Stimulated activated CD8-positive, alpha-beta memory T cell treated with anti-CD3 and anti-CD28 coated beads, Interleukin-4, amount 100 ng/mL, for 48 hours (primary cell): Measurements from ENCODE around the gene KCND1.

Experiments used
- DNase-seq: peaks from one replicate; pipeline ENCODE4 v3.0.0-alpha.2; 2020

Gene KCND1

GRCh38 chrX:48974033-48974432 is 2.4 kb upstream of the KCND1 start:
- DNase-seq, result no peak

- peak; percentile 41 for DNase-seq
Observed at GRCh38 chrX:48972220-48973164, 848 bp upstream of the KCND1 start.

- no peak for DNase-seq
Observed at GRCh38 chrX:48969471-48969870, 2.2 kb downstream of the KCND1 start.

GRCh38 chrX:48968377-48968776 is 3.3 kb downstream of the KCND1 start:
- DNase-seq, result no peak

DNA sequence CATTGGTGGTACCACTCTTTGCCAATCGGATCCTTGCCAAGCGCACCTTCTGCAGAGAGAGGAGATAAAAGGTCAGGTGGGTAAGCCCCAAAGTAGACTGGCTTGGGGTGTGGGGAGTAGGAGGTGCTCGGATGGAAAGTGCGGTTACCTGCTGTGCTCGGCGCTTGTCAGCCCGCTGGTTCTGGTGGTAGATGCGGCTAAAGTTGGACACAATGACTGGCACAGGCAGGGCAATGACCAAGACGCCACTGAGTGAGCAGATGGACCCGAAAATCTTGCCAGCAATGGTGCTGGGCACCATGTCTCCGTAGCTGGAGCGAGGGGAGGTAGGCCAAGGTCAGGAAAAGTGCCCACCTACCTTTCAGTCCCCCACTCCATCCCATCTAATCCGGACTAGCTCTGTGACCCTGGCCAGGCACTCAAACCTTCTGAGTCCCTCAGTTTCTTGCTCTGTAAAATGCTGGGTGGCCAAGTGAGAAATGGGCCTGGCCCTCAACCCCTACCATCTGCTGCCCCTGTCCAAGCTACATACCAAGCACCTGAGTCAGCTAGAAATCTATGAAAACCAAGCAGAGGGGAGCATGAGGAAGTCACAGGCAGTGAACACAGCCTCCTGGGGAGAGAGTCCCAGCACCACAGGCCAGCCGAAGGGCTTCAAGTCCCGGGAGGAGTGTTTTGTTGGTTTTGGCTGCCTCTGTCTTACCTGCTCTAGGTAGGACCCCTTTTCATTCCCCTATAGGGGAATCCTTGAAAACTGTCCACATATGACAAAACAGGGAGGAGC is 4.7 kb downstream of the KCND1 start:
- DNase-seq, result no peak

GRCh38 chrX:48965959-48966358 is 5.7 kb downstream of the KCND1 start:
- DNase-seq, result no peak

DNA sequence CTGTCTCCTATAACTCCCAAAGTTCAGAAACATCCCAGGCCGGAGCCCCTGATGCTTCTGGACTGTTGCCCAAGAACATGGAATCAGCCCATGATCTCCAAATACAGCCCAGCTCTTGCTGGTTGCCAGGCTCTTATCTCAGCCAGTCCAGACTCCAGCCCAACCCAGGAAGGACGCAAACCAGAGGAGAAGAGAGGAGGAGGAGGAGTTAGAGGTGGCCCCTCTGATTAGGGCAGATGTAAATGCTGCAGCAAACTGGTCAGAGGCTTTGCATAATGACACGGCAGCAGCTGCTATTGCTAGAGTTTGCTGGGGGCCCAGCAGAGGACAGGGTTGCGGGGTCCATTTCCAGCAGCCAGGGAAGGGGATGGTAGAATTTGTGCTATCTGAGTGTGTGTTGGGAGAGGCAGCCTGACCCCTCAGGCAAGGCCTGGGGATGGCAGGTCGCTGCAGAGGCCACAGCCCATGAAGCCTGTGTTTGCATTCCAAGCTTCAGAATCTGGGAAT is 10.0 kb downstream of the KCND1 start:
- DNase-seq, result no peak

GRCh38 chrX:48960291-48960690 is 11.4 kb downstream of the KCND1 start:
- no peak for DNase-seq

DNA sequence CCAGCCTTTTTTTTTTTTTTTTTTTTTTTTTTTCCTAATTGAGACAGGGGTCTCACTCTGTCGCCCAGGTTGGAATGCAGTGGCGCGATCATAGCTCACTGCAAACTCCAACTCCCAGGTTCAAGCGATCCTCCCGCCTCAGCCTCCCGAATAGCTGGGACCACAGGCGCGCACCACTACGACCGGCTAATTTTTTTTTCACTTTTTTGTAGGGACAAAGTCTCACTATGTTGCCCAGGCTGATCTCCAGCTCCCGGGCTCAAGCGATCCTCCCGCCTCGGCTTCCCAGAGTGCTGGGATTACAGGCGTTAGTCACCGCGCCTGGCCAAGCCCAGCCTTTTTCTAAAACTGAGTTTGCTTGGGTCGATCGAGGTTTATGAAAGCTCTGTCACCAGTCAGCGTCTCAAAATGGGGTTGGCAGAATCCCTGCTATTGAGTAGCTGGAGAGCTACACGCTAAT is 13.0 kb downstream of the KCND1 start:
- peak; percentile 37 for DNase-seq

- DNase-seq, result peak; percentile 90
Observed at GRCh38 chrX:48957827-48958634, 13.6 kb downstream of the KCND1 start.

- DNase-seq, result peak; percentile 80
Observed at GRCh38 chrX:48957477-48957826, 14.2 kb downstream of the KCND1 start, which contains the start of gene OTUD5. OTUD5 (minus strand) TSS chrX:48957607; CDS start chrX:48957570, 37 bp downstream.

DNA sequence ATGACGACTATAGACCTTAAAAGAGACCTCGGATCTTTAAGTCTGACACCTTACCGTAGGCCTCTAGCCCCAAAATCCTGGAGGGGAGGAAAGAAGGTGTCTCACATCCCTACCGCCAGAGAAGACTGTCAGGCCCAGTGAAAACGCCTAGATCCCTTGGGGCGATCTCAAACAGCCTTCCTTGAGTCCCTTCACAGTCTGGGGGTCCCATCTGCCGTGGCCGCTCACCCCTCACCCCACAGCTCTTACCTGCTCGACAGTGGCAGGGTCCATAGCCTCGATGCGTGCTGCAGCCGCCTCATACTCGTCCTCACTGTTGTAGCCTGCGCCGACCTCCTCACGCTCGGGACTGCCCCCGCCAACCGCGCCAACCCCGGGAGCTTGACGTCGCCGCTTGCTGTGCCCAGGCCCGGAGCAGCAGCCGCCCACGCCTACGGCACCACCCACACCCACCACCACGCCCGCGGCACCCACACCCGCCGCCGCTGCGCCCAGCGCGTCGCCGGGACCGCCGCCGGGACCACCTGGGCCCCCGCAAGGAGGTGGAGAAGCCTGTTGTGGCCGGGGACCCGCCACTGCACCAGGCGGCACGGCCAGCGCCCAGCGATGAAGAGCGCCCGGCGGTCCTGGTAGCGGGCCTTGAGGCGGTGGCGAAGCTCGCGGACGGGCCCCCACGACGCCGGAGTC is 14.8 kb downstream of the KCND1 start:
- DNase-seq, result peak; percentile 58

- DNase-seq, result no peak
Observed at GRCh38 chrX:48948589-48948988, 23.1 kb downstream of the KCND1 start.

- DNase-seq, result peak; percentile 58
Observed at GRCh38 chrX:48945517-48946348, 25.9 kb downstream of the KCND1 start.

- DNase-seq, result no peak
Observed at GRCh38 chrX:48942895-48943294, 28.7 kb downstream of the KCND1 start.

DNA sequence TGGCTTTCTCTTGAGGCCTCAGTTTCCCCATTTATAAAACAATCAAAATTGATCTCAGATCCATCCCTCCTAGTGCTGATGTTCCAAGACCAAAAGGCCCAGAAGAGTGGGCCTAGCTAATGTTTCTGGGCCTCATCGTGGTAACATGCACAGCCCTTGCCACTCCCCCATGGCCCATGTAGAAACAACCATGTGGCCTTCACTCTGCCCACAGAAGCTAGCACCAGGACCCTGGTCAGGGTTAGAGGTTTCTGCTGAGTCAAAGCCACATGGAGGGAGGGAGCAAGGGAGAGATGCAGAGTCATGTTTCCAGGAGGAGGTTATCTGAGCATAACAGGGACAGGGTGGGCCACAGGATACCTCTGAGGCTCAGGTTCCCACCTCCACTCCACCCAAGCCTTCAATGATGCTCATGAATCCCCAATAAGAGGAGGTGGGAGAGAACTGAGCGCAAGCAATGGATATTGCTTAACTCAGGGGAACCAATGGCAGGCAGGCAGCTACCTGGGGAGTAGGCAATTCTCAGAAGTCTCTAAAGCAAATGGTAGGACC is 31.2 kb downstream of the KCND1 start:
- DNase-seq, result peak; percentile 37

GRCh38 chrX:48939524-48940228 is 32.0 kb downstream of the KCND1 start:
- no peak for DNase-seq

GRCh38 chrX:48938721-48939425 is 32.8 kb downstream of the KCND1 start:
- peak; percentile 75 for DNase-seq
